Testis (tissue), 3 donors: ENCODE results near the gene MGAT5B. TPM values are rescaled to one million over a fixed set of nuclear protein-coding genes. Genes with fewer than 3 reads are reported as not detected.

ENCODE experiments used
- DNase-seq: peaks from one replicate; pipeline ENCODE4 v3.0.0-alpha.2; 2019
- H3K27ac ChIP-seq, 2 donors: fragments of 200-600 bp; sonication (generic); one replicate each; pipeline ENCODE4 v1.5.1; 2019
- H3K27me3 ChIP-seq: fragments of 200-600 bp; sonication (generic); one replicate; pipeline ENCODE4 v1.5.1; 2019
- H3K36me3 ChIP-seq: fragments of 200-600 bp; sonication (generic); one replicate; pipeline ENCODE4 v1.5.1; 2017; ENCODE audit warnings: low read depth; ENCODE audit errors: missing control alignments
- H3K4me1 ChIP-seq: fragments of 200-600 bp; sonication (generic); one replicate; pipeline ENCODE4 v1.5.1; 2019
- H3K4me3 ChIP-seq, 2 donors: fragments of 200-600 bp; sonication (generic); one replicate each; pipeline ENCODE4 v1.5.1; 2017 to 2019
- H3K9me3 ChIP-seq: fragments of 200-600 bp; sonication (generic); one replicate; pipeline ENCODE4 v1.5.1; 2017
- CTCF ChIP-seq, 3 experiments: fragments of 450-650 bp in 2 of 3; fragments of 200-600 bp in 1 of 3; sonication (generic) in 1 of 3; IDR thresholded peaks; one replicate each; pipeline ENCODE4 v1.5.1; 2016 to 2019; ENCODE audit warnings: antibody characterized with exemption in 3 of 3, mild to moderate bottlenecking in 2 of 3, moderate library complexity in 1 of 3
- POLR2A ChIP-seq: fragments of 450-650 bp; IDR thresholded peaks from one replicate; pipeline ENCODE4 v1.6.1; 2017; ENCODE audit warnings: antibody characterized with exemption, mild to moderate bottlenecking, moderate library complexity
- WGBS, 2 donors: methylation state at CpG; one replicate each; pipeline ENCODE4 v1.1.5; 2018; 5-methylcytosine and 5-hydroxymethylcytosine counted together
- intact Hi-C: fragments of 100-400 bp; cut with DNase I; formaldehyde crosslinking; loops from one replicate; pipeline ENCODE4 v1.15.1; 2023; ENCODE audit warnings: low total_unique reads
- polyA plus RNA-seq: library from polyadenylated mRNA; stranded (reverse); fragments of 350-450 nt; fragmentation: Illumina TruSeq; extraction: RNeasy Lipid Tissue Mini Kit (QIAGEN cat#74804); gene quantifications from one replicate; pipeline ENCODE4 v1.2.3, GENCODE V29; 2014; ENCODE audit warnings: low read depth, low replicate concordance; ENCODE audit not compliant: insufficient read depth
- total RNA-seq, 2 donors: library from RNA; depleted of rRNA; stranded (reverse); fragments of >200 nt; gene quantifications; one replicate each; pipeline ENCODE4 v1.2.3, GENCODE V29; 2016

MGAT5B gene
- total and polyA plus RNA-seq, 3 donors from 2014 or later, result 4.6 to 10.9 (median 9.0) TPM

- H3K36me3 ChIP-seq, result no peaks in the 10 kb centered on the region
- TF ChIP-seq CTCF (IDR thresholded peaks at IDR 0.05) (no peak), POLR2A (no peak)
- no peak overlapping the region for H3K27ac ChIP-seq
- DNase-seq, result no peak
- WGBS, 2 donors, result 74 to 75% methylated on average over 13 of the region's 13 CpGs
- H3K27me3 ChIP-seq, result no peaks in the 10 kb centered on the region
- H3K4me1 ChIP-seq, result no peaks in the 10 kb centered on the region
- intact Hi-C loops, result no loop called here
- no peaks in the 10 kb centered on the region for H3K9me3 ChIP-seq
- no peak overlapping the region for H3K4me3 ChIP-seq
Observed at GRCh38 chr17:76893623-76894334, 25.6 kb downstream of the MGAT5B start.

- Histone ChIP-seq H3K9me3 (no peaks in the 10 kb centered on the region), H3K36me3 (no peaks in the 10 kb centered on the region), H3K4me3 (no peak overlapping the region), H3K27ac (no peak overlapping the region), H3K27me3 (no peaks in the 10 kb centered on the region), H3K4me1 (no peaks in the 10 kb centered on the region)
- WGBS, 2 donors, result 90 to 96% methylated on average over 11 of the region's 11 CpGs
- intact Hi-C loops, result no loop called here
- no peak for DNase-seq
- no peak for TF ChIP-seq POLR2A
- TF ChIP-seq CTCF (IDR thresholded peaks at IDR 0.05), result no peak
Observed at GRCh38 chr17:76894842-76895241, 26.6 kb downstream of the MGAT5B start.

GRCh38 chr17:76897023-76897422 is 28.8 kb downstream of the MGAT5B start:
- DNase-seq, result no peak
- H3K4me1 ChIP-seq, result no peaks in the 10 kb centered on the region
- H3K36me3 ChIP-seq, result no peaks in the 10 kb centered on the region
- WGBS, 2 donors, result 91 to 92% methylated on average over 10 of the region's 10 CpGs
- no peak for TF ChIP-seq POLR2A
- TF ChIP-seq CTCF (IDR thresholded peaks at IDR 0.05), result no peak
- intact Hi-C loops, result no loop called here
- H3K27ac ChIP-seq, result no peak overlapping the region
- no peaks in the 10 kb centered on the region for H3K9me3 ChIP-seq
- H3K4me3 ChIP-seq, result no peak overlapping the region
- no peaks in the 10 kb centered on the region for H3K27me3 ChIP-seq

- no peaks in the 10 kb centered on the region for H3K27me3 ChIP-seq
- H3K9me3 ChIP-seq, result no peaks in the 10 kb centered on the region
- H3K4me1 ChIP-seq, result no peaks in the 10 kb centered on the region
- intact Hi-C loops, result no loop called here
- H3K27ac ChIP-seq, result no peak overlapping the region
- no peaks in the 10 kb centered on the region for H3K36me3 ChIP-seq
- DNase-seq, result no peak
- no peak for TF ChIP-seq POLR2A
- TF ChIP-seq CTCF (IDR thresholded peaks at IDR 0.05), result no peak
- WGBS, 2 donors, result 85 to 87% methylated on average over 7 of the region's 7 CpGs
- no peak overlapping the region for H3K4me3 ChIP-seq
Observed at GRCh38 chr17:76899414-76899813, 31.2 kb downstream of the MGAT5B start.

- intact Hi-C loops, result no loop called here
- no peak for TF ChIP-seq POLR2A
- TF ChIP-seq CTCF (IDR thresholded peaks at IDR 0.05), result no peak
- no peaks in the 10 kb centered on the region for H3K36me3 ChIP-seq
Observed at GRCh38 chr17:76900723-76901122, 32.5 kb downstream of the MGAT5B start.

More at GRCh38 chr17:76900723-76901122, 32.5 kb downstream of the MGAT5B start:
- DNase-seq, result no peak
- Histone ChIP-seq H3K4me1 (no peaks in the 10 kb centered on the region), H3K27me3 (no peaks in the 10 kb centered on the region), H3K9me3 (no peaks in the 10 kb centered on the region), H3K4me3 (no peak overlapping the region), H3K27ac (no peak overlapping the region)
- WGBS, 2 donors, result 93 to 94% methylated on average over 8 of the region's 8 CpGs
